DND-41 (cell line): ENCODE measurements around the gene RBPJL.

ENCODE experiments used
- EZH2 ChIP-seq: IDR thresholded peaks from 3 replicates; pipeline ENCODE4 v1.6.1; 2012; ENCODE audit warnings: borderline replicate concordance, low read depth, mild to moderate bottlenecking, moderate library complexity, low read length, inconsistent platforms; ENCODE audit not compliant: severe bottlenecking
- TF ChIP-seq, protein P1 (sequence below): IDR thresholded peaks from 2 replicates; pipeline ENCODE4 v1.5.1; 2012; ENCODE audit warnings: borderline replicate concordance, low read length, moderate library complexity, mild to moderate bottlenecking; ENCODE audit not compliant: poor library complexity, severe bottlenecking; ENCODE audit errors: extremely low read depth

- TF ChIP-seq, protein P1, sequence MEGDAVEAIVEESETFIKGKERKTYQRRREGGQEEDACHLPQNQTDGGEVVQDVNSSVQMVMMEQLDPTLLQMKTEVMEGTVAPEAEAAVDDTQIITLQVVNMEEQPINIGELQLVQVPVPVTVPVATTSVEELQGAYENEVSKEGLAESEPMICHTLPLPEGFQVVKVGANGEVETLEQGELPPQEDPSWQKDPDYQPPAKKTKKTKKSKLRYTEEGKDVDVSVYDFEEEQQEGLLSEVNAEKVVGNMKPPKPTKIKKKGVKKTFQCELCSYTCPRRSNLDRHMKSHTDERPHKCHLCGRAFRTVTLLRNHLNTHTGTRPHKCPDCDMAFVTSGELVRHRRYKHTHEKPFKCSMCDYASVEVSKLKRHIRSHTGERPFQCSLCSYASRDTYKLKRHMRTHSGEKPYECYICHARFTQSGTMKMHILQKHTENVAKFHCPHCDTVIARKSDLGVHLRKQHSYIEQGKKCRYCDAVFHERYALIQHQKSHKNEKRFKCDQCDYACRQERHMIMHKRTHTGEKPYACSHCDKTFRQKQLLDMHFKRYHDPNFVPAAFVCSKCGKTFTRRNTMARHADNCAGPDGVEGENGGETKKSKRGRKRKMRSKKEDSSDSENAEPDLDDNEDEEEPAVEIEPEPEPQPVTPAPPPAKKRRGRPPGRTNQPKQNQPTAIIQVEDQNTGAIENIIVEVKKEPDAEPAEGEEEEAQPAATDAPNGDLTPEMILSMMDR = no peak
- no peak for TF ChIP-seq EZH2
Observed at GRCh38 chr20:45289942-45290676, 16.5 kb upstream of the RBPJL start.
